HepG2 (cell line): ENCODE data around the gene AEN. TPM values are rescaled to one million over a fixed set of nuclear protein-coding genes. Genes with fewer than 3 reads are reported as not detected.

Experiments
- ATAC-seq: fragments of 200-7000 bp; cut with Tn5 transposase; 3 replicates; pipeline ENCODE4 v1.9.1; 2020; ENCODE audit warnings: mild to moderate bottlenecking, moderate library complexity
- BruUV-seq: library from RNA; stranded (reverse); fragments of 400-500 nt; replicated peaks from 2 replicates; lab custom pipeline; 2021; lab: Mats Ljungman, UMichigan
- CTCF ChIA-PET: fragments of 300-600 bp; formaldehyde crosslinking; extraction: SDS; loops from one replicate; lab custom pipeline; 2021; ENCODE audit warnings: low total read pairs, inconsistent platforms, low intra/inter-chr PET ratio; lab: Yijun Ruan, JAX
- POLR2A ChIA-PET: fragments of 350-600 bp; sonication (Branson Sonifier 250); formaldehyde crosslinking; loops from one replicate; lab custom pipeline; 2020; ENCODE audit warnings: antibody characterized with exemption, inconsistent platforms; lab: Yijun Ruan, JAX
- DNase-seq: peaks from one replicate; pipeline ENCODE4 v3.0.0-alpha.2; 2015; ENCODE audit warnings: low spot score
- FAIRE-seq: peaks from 3 replicates; lab custom pipeline; 2011; peaks lifted over from hg19 to GRCh38; lab: Jason Lieb, UNC
- H2AFZ ChIP-seq: one replicate; pipeline ENCODE4 v1.6.1; 2011; ENCODE audit warnings: low read length, inconsistent platforms
- H3K27ac ChIP-seq: fragments of 300-600 bp; 3 replicates; pipeline ENCODE4 v1.8.0; 2011; ENCODE audit warnings: mixed run types, mild to moderate bottlenecking, mixed read lengths, low read length, inconsistent platforms; ENCODE audit not compliant: insufficient read depth; ENCODE audit errors: extremely low read length
- H3K27me3 ChIP-seq, 2 experiments: fragments of 200-600 bp in 1 of 2; 2 replicates in 1 of 2; 3 replicates in 1 of 2; pipeline versions ENCODE4 v1.6.0 to v1.8.0; 2011; ENCODE audit warnings: low read length in 2 of 2, mild to moderate bottlenecking in 2 of 2, moderate library complexity in 2 of 2, inconsistent platforms in 1 of 2; ENCODE audit not compliant: insufficient read depth in 2 of 2, control insufficient read depth in 1 of 2
- H3K36me3 ChIP-seq, 2 experiments: fragments of 200-600 bp in 1 of 2; replicated peaks in 1 of 2; 2 replicates in 1 of 2; 3 replicates in 1 of 2; pipeline versions ENCODE4 v1.5.1 to v1.8.0; 2011; ENCODE audit warnings: low read length in 2 of 2, inconsistent platforms in 1 of 2; ENCODE audit not compliant: insufficient read depth in 2 of 2, control insufficient read depth in 1 of 2
- H3K4me1 ChIP-seq: 2 replicates; pipeline ENCODE4 v1.5.1; 2012; ENCODE audit warnings: low read length, inconsistent platforms; ENCODE audit not compliant: insufficient read depth
- H3K4me2 ChIP-seq: 2 replicates; pipeline ENCODE4 v1.6.0; 2011; ENCODE audit warnings: low read depth, low read length, inconsistent platforms
- H3K4me3 ChIP-seq, 3 experiments: fragments of 200-600 bp in 1 of 3; sonication (generic), shearing (Covaris generic) in 1 of 3; replicated peaks in 1 of 3; 2 replicates each; pipeline ENCODE4 v1.5.1; 2011 to 2016; ENCODE audit warnings: low read length in 3 of 3, inconsistent platforms in 2 of 3, low read depth in 2 of 3, mild to moderate bottlenecking in 2 of 3, control low read depth in 1 of 3, mixed read lengths in 1 of 3; ENCODE audit not compliant: insufficient read depth in 1 of 3
- H3K79me2 ChIP-seq: one replicate; pipeline ENCODE4 v1.6.1; 2011; ENCODE audit warnings: low read length, inconsistent platforms; ENCODE audit not compliant: insufficient read depth
- H3K9ac ChIP-seq: 2 replicates; pipeline ENCODE4 v1.6.0; 2011; ENCODE audit warnings: mild to moderate bottlenecking, low read depth, low read length, inconsistent platforms; ENCODE audit not compliant: insufficient read depth
- H3K9me3 ChIP-seq: 2 replicates; pipeline ENCODE4 v1.5.1; 2012; ENCODE audit warnings: mild to moderate bottlenecking, low read length
- H4K20me1 ChIP-seq: 2 replicates; pipeline ENCODE4 v1.6.0; 2011; ENCODE audit warnings: inconsistent platforms, mild to moderate bottlenecking, low read length, moderate library complexity; ENCODE audit not compliant: insufficient read depth
- DMTF1 ChIP-seq: sonication (generic); formaldehyde crosslinking; IDR thresholded peaks from 2 replicates; pipeline ENCODE4 v1.4.0; 2020; ENCODE audit warnings: mild to moderate bottlenecking, missing genetic modification reagents
- DNMT1 ChIP-seq: sonication (generic); formaldehyde crosslinking; IDR thresholded peaks from 2 replicates; pipeline ENCODE4 v1.5.1; 2020; ENCODE audit warnings: mild to moderate bottlenecking, missing genetic modification reagents
- HNRNPH1 ChIP-seq: fragments of 200-400 bp; formaldehyde crosslinking; optimal IDR thresholded peaks from 2 replicates; pipeline ENCODE3; 2017; ENCODE audit warnings: mild to moderate bottlenecking, low read depth, low read length
- MEF2D ChIP-seq: sonication (generic); formaldehyde crosslinking; IDR thresholded peaks from 2 replicates; pipeline ENCODE4 v1.5.1; 2020; ENCODE audit warnings: mild to moderate bottlenecking, missing genetic modification reagents
- MIER2 ChIP-seq: IDR thresholded peaks from 2 replicates; pipeline ENCODE4 v1.6.1; 2016; ENCODE audit warnings: missing biosample characterization, missing genetic modification reagents
- NFE2L2 ChIP-seq: fragments of 150-350 bp; IDR thresholded peaks from 2 replicates; pipeline ENCODE4 v1.6.1; 2014; ENCODE audit warnings: low read length
- NFYC ChIP-seq: IDR thresholded peaks from 2 replicates; pipeline ENCODE4 v1.6.1; 2016; ENCODE audit warnings: missing genetic modification reagents, missing compliant biosample characterization
- WIZ ChIP-seq: sonication (generic); formaldehyde crosslinking; IDR thresholded peaks from 2 replicates; pipeline ENCODE4 v1.5.1; 2020; ENCODE audit warnings: mild to moderate bottlenecking, missing genetic modification reagents
- ZNF329 ChIP-seq: sonication (generic); formaldehyde crosslinking; IDR thresholded peaks from 2 replicates; pipeline ENCODE4 v1.9.0; 2021; ENCODE audit warnings: low read depth, mild to moderate bottlenecking, missing genetic modification reagents
- ZNF44 ChIP-seq: sonication (generic); formaldehyde crosslinking; IDR thresholded peaks from 2 replicates; pipeline ENCODE4 v1.5.1; 2020; ENCODE audit warnings: mild to moderate bottlenecking, missing genetic modification reagents
- WGBS: methylation state at CpG from one replicate; pipeline ENCODE4 v1.1.6; 2017; ENCODE audit warnings: low lambda C conversion rate; 5-methylcytosine and 5-hydroxymethylcytosine counted together
- in situ Hi-C: cut with HindIII; loops from 2 replicates; pipeline ENCODE4 v1.10.0; 2017; ENCODE audit warnings: low pct_unique_long_range_greater_than_20kb; ENCODE audit not compliant: extremely low pct_ligation_motif_present
- intact Hi-C: fragments of 100-400 bp; cut with micrococcal nuclease; formaldehyde crosslinking; loops from one replicate; pipeline ENCODE4 v1.10.0; 2022; ENCODE audit not compliant: unreplicated experiment
- polyA plus RNA-seq, 8 experiments: library from polyadenylated mRNA; depleted of rRNA in 3 of 8; stranded (reverse) in 7 of 8; unstranded in 1 of 8; fragments of >200 nt; fragmentation: Illumina TruSeq in 4 of 8; extraction: Trizol in 4 of 8; gene quantifications; 2 replicates each; pipeline versions ENCODE4 v1.2.1 to v1.2.3, GENCODE V29; 2011 to 2016; ENCODE audit warnings: low read depth in 4 of 8, missing spikeins in 1 of 8, mixed read lengths in 1 of 8; ENCODE audit not compliant: insufficient read depth in 1 of 8
- total RNA-seq, 5 experiments: library from RNA; depleted of rRNA; stranded (reverse); fragments of >200 nt; fragmentation: Illumina TruSeq; extraction: Trizol; gene quantifications; 2 replicates each; pipeline ENCODE4 v1.2.3, GENCODE V29; 2016; ENCODE audit warnings: low read depth in 1 of 5

Gene AEN
- total and polyA plus RNA-seq, 2 of the 13 experiments (the other 11 are each of a cell fraction or from before 2014, with no cell fraction given) = 51.3 to 118 TPM

GRCh38 chr15:88664151-88664778 is 43.1 kb downstream of the AEN start (continued):
- no peak for TF ChIP-seq WIZ (CRISPR knock-in tag)

- BruUV-seq = no TSS peak
- Histone ChIP-seq H3K79me2 (no peaks in the 10 kb centered on the region), H3K36me3 (no peaks in the 10 kb centered on the region), H4K20me1 (no peaks in the 10 kb centered on the region), H3K4me1 (peaks cover 7% of the 10 kb centered on the region; the same call in 1 of the 2 replicates), H3K9me3 (no peaks in the 10 kb centered on the region), H3K4me2 (no peak overlapping the region), H3K9ac (no peak overlapping the region), H3K4me3 (no peak overlapping the region), H2AFZ (no peak overlapping the region), H3K27me3 (no peaks in the 10 kb centered on the region), H3K27ac (no peak overlapping the region)
- DNase-seq (no peak), ATAC-seq (no peak), FAIRE-seq (no peak)
- CTCF ChIA-PET = no interaction called here
- intact Hi-C loops = no loop called here
- in situ Hi-C loops = no loop called here
- TF ChIP-seq DNMT1 (no peak), NFYC (no peak), ZNF44 (CRISPR knock-in tag) (no peak), ZNF329 (CRISPR knock-in tag) (no peak), MIER2 (CRISPR knock-in tag) (no peak), DMTF1 (CRISPR knock-in tag) (no peak), NFE2L2 (no peak), MEF2D (CRISPR knock-in tag) (no peak), HNRNPH1 (no peak)
- WGBS = 18% methylated on average over 4 of the region's 4 CpGs
- POLR2A ChIA-PET = no interaction called here
Observed at GRCh38 chr15:88674661-88675060, 53.5 kb downstream of the AEN start.
